B cell (primary cell): ENCODE results near the gene RHEBL1.

ENCODE experiments used
- EZH2 ChIP-seq: IDR thresholded peaks from 2 replicates; pipeline ENCODE4 v1.6.1; 2012; ENCODE audit warnings: borderline replicate concordance, low read depth, mild to moderate bottlenecking, moderate library complexity, low read length; ENCODE audit not compliant: insufficient read depth, poor library complexity, severe bottlenecking
- TF ChIP-seq, protein P1 (sequence below): fragments of 200-600 bp; IDR thresholded peaks from one replicate; pipeline ENCODE4 v1.8.0; 2022; ENCODE audit warnings: antibody characterized with exemption, mild to moderate bottlenecking

DNA sequence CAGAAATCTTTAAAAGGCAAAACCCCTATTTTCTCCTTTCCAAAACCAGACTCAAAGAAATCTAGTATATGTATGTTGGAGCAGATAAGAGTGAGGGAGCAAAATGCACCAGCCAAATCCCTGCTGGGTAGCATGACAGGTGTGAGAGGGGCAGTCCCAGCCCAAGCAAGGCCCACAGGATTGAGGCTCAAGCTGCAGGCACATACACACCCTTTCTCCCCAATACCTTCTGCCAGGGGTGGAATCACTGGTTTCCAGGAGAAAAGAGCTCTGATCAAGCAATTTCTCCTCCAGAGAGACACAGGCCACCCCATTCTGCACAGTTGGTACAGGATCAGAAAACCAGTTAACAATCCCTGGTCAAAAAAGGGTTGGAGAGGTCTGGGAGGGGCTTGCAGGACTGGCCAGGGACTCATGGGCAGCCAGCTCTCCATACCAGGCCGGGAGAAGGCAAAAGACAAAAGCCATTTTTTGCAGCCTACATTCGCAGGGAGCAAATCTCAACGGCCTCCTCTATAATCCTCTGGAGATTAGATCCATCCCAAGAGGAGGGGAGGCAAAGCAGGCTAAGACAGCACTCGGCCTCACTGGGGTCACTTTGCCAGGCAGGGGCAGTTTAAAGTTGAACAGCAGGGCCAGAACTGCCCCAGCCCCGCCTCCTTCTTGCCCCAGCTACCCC, 11.3 kb downstream of the RHEBL1 start:
- no peak for TF ChIP-seq EZH2
- TF ChIP-seq, protein P1, sequence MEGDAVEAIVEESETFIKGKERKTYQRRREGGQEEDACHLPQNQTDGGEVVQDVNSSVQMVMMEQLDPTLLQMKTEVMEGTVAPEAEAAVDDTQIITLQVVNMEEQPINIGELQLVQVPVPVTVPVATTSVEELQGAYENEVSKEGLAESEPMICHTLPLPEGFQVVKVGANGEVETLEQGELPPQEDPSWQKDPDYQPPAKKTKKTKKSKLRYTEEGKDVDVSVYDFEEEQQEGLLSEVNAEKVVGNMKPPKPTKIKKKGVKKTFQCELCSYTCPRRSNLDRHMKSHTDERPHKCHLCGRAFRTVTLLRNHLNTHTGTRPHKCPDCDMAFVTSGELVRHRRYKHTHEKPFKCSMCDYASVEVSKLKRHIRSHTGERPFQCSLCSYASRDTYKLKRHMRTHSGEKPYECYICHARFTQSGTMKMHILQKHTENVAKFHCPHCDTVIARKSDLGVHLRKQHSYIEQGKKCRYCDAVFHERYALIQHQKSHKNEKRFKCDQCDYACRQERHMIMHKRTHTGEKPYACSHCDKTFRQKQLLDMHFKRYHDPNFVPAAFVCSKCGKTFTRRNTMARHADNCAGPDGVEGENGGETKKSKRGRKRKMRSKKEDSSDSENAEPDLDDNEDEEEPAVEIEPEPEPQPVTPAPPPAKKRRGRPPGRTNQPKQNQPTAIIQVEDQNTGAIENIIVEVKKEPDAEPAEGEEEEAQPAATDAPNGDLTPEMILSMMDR = no peak
